GM12878 (cell line): Measurements from ENCODE around the gene SLC2A9. TPM values are rescaled to one million over a fixed set of nuclear protein-coding genes. Genes with fewer than 3 reads are reported as not detected.

Source experiments
- ATAC-seq: fragments of 200-7000 bp; cut with Tn5 transposase; 3 replicates; pipeline ENCODE4 v1.9.1; 2020; ENCODE audit warnings: mild to moderate bottlenecking, moderate library complexity
- BruUV-seq: library from RNA; stranded (reverse); fragments of 400-500 nt; replicated peaks from 2 replicates; lab custom pipeline; 2021; lab: Mats Ljungman, UMichigan
- CTCF ChIA-PET: fragments of 300-600 bp; sonication (Branson Sonifier 250); formaldehyde crosslinking; extraction: SDS; loops from one replicate; lab custom pipeline; 2021; ENCODE audit warnings: inconsistent platforms; lab: Yijun Ruan, JAX
- POLR2A ChIA-PET: fragments of 350-600 bp; formaldehyde crosslinking; extraction: SDS; loops from one replicate; lab custom pipeline; 2021; ENCODE audit warnings: inconsistent platforms; lab: Charles Lee
- RAD21 ChIA-PET: fragments of 300-600 bp; sonication (Branson Sonifier 250); formaldehyde crosslinking; loops from one replicate; lab custom pipeline; 2023; ENCODE audit warnings: antibody characterized with exemption; ENCODE audit not compliant: unreplicated experiment; lab: Charles Lee
- SMC1A ChIA-PET: fragments of 300-600 bp; sonication (Branson Sonifier 250); formaldehyde crosslinking; loops from one replicate; lab custom pipeline; 2023; ENCODE audit not compliant: unreplicated experiment, uncharacterized antibody; lab: Charles Lee
- DNase-seq: peaks from one replicate; pipeline ENCODE4 v3.0.0-alpha.2; 2011; ENCODE audit warnings: low read depth, low spot score
- FAIRE-seq: peaks from 3 replicates; lab custom pipeline; 2011; peaks lifted over from hg19 to GRCh38; lab: Jason Lieb, UNC
- H2AFZ ChIP-seq: 2 replicates; pipeline ENCODE4 v1.6.0; 2011; ENCODE audit warnings: low read depth, low read length, control low read depth; ENCODE audit not compliant: control insufficient read depth
- H3K27ac ChIP-seq: 2 replicates; pipeline ENCODE4 v1.5.1; 2011; ENCODE audit warnings: control low read depth; ENCODE audit not compliant: control insufficient read depth, insufficient read depth
- H3K27me3 ChIP-seq, 2 experiments: replicated peaks in 1 of 2; 2 replicates each; pipeline versions ENCODE4 v1.6.0 to v1.6.1; 2011; ENCODE audit warnings: low read length in 1 of 2; ENCODE audit not compliant: control insufficient read depth in 2 of 2, insufficient read depth in 2 of 2
- H3K36me3 ChIP-seq, 2 experiments: 2 replicates each; pipeline ENCODE4 v1.5.1; 2011; ENCODE audit warnings: low read length in 1 of 2; ENCODE audit not compliant: control insufficient read depth in 2 of 2, insufficient read depth in 2 of 2
- H3K4me1 ChIP-seq: 2 replicates; pipeline ENCODE4 v1.6.1; 2011; ENCODE audit warnings: mild to moderate bottlenecking, low read length, moderate library complexity, mixed read lengths; ENCODE audit not compliant: control insufficient read depth, insufficient read depth
- H3K4me2 ChIP-seq: 2 replicates; pipeline ENCODE4 v1.6.0; 2011; ENCODE audit warnings: control low read depth; ENCODE audit not compliant: control insufficient read depth, insufficient read depth
- H3K4me3 ChIP-seq: fragments of 200-600 bp; sonication (generic); 2 replicates; pipeline ENCODE4 v1.5.1; 2016
- H3K79me2 ChIP-seq: 2 replicates; pipeline ENCODE4 v1.6.0; 2011; ENCODE audit warnings: low read length; ENCODE audit not compliant: control insufficient read depth, insufficient read depth
- H3K9ac ChIP-seq: 2 replicates; pipeline ENCODE4 v1.8.0; 2011; ENCODE audit warnings: low read length, control low read depth, mixed read lengths; ENCODE audit not compliant: control insufficient read depth, insufficient read depth
- H3K9me3 ChIP-seq: replicated peaks from 3 replicates; pipeline ENCODE4 v1.5.1; 2011; ENCODE audit warnings: mild to moderate bottlenecking, low read length; ENCODE audit not compliant: control insufficient read depth, insufficient read depth
- H4K20me1 ChIP-seq: 2 replicates; pipeline ENCODE4 v1.6.0; 2011; ENCODE audit not compliant: control insufficient read depth, insufficient read depth
- ASH2L ChIP-seq: fragments of 300-600, 200-600 bp; sonication (generic); IDR thresholded peaks from 2 replicates; pipeline ENCODE4 v1.6.1; 2017; ENCODE audit warnings: low read depth, mild to moderate bottlenecking, borderline replicate concordance
- ATF2 ChIP-seq: IDR thresholded peaks from 2 replicates; pipeline ENCODE4 v1.6.1; 2012; ENCODE audit warnings: low read length, inconsistent platforms
- KLF5 ChIP-seq: fragments of 450-650 bp; IDR thresholded peaks from 2 replicates; pipeline ENCODE4 v1.6.1; 2014; ENCODE audit warnings: mild to moderate bottlenecking; ENCODE audit not compliant: partially characterized antibody
- MTA2 ChIP-seq: fragments of 450-650 bp; IDR thresholded peaks from 2 replicates; pipeline ENCODE4 v1.6.1; 2016; ENCODE audit warnings: low read depth, mild to moderate bottlenecking, moderate library complexity
- NFIC ChIP-seq: IDR thresholded peaks from 2 replicates; pipeline ENCODE4 v1.6.1; 2012; ENCODE audit warnings: low read depth, mild to moderate bottlenecking, inconsistent platforms, low read length, moderate library complexity
- POLR2AphosphoS5 ChIP-seq: IDR thresholded peaks from 2 replicates; pipeline ENCODE4 v1.6.1; 2011; ENCODE audit warnings: mild to moderate bottlenecking, low read length, inconsistent platforms
- REST ChIP-seq: IDR thresholded peaks from 2 replicates; pipeline ENCODE4 v1.6.1; 2012; ENCODE audit warnings: mild to moderate bottlenecking, low read depth, low read length
- RFX5 ChIP-seq: IDR thresholded peaks from 2 replicates; pipeline ENCODE4 v1.6.1; 2011; ENCODE audit warnings: low read depth, low read length, improper control_type of control experiment
- SMARCA5 ChIP-seq: fragments of 450-650 bp; IDR thresholded peaks from 2 replicates; pipeline ENCODE4 v1.6.1; 2017; ENCODE audit warnings: mild to moderate bottlenecking
- TCF7 ChIP-seq: IDR thresholded peaks from 2 replicates; pipeline ENCODE4 v1.6.1; 2014; ENCODE audit warnings: antibody characterized with exemption, borderline replicate concordance
- YBX1 ChIP-seq: fragments of 450-650 bp; IDR thresholded peaks from 2 replicates; pipeline ENCODE4 v1.6.1; 2016; ENCODE audit warnings: antibody characterized with exemption
- in situ Hi-C: fragments of 300-500 bp; cut with MboI; formaldehyde crosslinking; loops from 9 replicates; pipeline ENCODE4 v1.14.3; 2018; ENCODE audit warnings: mixed read lengths
- intact Hi-C: fragments of 100-400 bp; cut with micrococcal nuclease; formaldehyde crosslinking; loops from one replicate; pipeline ENCODE4 v1.14.2; 2022; ENCODE audit not compliant: unreplicated experiment
- polyA plus RNA-seq, 11 experiments: library from polyadenylated mRNA; depleted of rRNA in 4 of 11; unstranded in 6 of 11; stranded (reverse) in 5 of 11; fragments of >200 nt; fragmentation: Nextera tagmentation in 4 of 11; fragmentation: Illumina TruSeq in 1 of 11; extraction: Ambion mirVana in 4 of 11; extraction: Trizol in 1 of 11; gene quantifications; 1 replicate in 1 of 11; 2 replicates in 10 of 11; pipeline versions ENCODE4 v1.2.1 to v1.2.3, GENCODE V29; 2011 to 2016; ENCODE audit warnings: inconsistent platforms in 2 of 11, missing spikeins in 2 of 11, low read depth in 1 of 11
- total RNA-seq, 4 experiments: library from RNA; depleted of rRNA in 3 of 4; stranded (reverse); fragments of >200 nt in 3 of 4; fragmentation: Illumina TruSeq in 1 of 4; extraction: Trizol in 1 of 4; gene quantifications; 2 replicates each; pipeline versions ENCODE4 v1.2.1 to v1.2.3, GENCODE V29; 2013 to 2021
- TF ChIP-seq, protein P1 (sequence below): fragments of 450-650 bp; IDR thresholded peaks from 2 replicates; pipeline ENCODE4 v1.6.1; 2017; ENCODE audit warnings: mild to moderate bottlenecking, low read depth, inconsistent platforms; ENCODE audit not compliant: poor library complexity, severe bottlenecking

SLC2A9 gene
- total and polyA plus RNA-seq, 10 of the 15 experiments (the other 5 are each of a cell fraction or from before 2014, with no cell fraction given), result 0.28 to 2.8 (median 1.2) TPM

DNA sequence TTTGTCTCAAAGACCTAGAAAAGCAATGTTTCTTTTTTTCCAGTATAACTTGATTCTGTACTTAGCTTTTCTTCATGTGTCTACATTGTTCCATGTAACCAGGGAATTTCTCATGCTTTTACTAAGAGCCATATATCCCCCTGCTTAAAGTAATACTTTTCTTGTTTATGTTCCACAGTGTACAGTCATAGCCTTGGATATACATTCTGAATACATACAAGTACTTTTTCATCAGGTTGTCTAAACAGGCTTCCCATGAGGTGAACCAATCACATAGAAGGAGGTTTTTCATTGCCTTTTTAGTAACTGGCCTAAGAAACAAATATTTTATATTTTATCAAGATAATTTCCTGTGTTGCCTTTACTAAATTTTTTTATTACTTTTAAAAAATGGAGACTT, 52.8 kb downstream of the SLC2A9 start:
- intact Hi-C loops, result no loop called here
- CTCF ChIA-PET, result interaction anchor here (0.7 to 1.3 kb wide), 5 partner anchors 21 to 45 kb away, joined by 3 to 9 read pairs (median 3); no protein-coding TSS in a partner anchor

More for the DNA sequence above, 52.8 kb downstream of the SLC2A9 start:
- H3K9me3 ChIP-seq, result peaks cover 5% of the 10 kb centered on the region; the same call in 2 of the 3 replicates
- no peaks in the 10 kb centered on the region for H3K27me3 ChIP-seq
- in situ Hi-C loops, result no loop called here
- no peak for ATAC-seq
- no peak for FAIRE-seq
- SMC1A ChIA-PET, result interaction anchor here (0.6 to 1.3 kb wide), 12 partner anchors 12 to 46 kb away, joined by 3 to 11 read pairs (median 4); no protein-coding TSS in a partner anchor
- H3K4me2 ChIP-seq, result no peak overlapping the region
- H3K9ac ChIP-seq, result no peak overlapping the region
- POLR2A ChIA-PET, result interaction anchor here (0.6 to 1.4 kb wide), 3 partner anchors 26 to 766 kb away, joined by 3 to 4 read pairs (median 3); no protein-coding TSS in a partner anchor
- H3K4me3 ChIP-seq, result no peak overlapping the region
- no peak for DNase-seq
- TF ChIP-seq ATF2 (no peak), KLF5 (no peak), SMARCA5 (no peak), RFX5 (no peak), MTA2 (no peak), YBX1 (no peak), REST (no peak), TCF7 (no peak), POLR2AphosphoS5 (no peak), ASH2L (no peak), NFIC (no peak)
- TF ChIP-seq, protein P1, sequence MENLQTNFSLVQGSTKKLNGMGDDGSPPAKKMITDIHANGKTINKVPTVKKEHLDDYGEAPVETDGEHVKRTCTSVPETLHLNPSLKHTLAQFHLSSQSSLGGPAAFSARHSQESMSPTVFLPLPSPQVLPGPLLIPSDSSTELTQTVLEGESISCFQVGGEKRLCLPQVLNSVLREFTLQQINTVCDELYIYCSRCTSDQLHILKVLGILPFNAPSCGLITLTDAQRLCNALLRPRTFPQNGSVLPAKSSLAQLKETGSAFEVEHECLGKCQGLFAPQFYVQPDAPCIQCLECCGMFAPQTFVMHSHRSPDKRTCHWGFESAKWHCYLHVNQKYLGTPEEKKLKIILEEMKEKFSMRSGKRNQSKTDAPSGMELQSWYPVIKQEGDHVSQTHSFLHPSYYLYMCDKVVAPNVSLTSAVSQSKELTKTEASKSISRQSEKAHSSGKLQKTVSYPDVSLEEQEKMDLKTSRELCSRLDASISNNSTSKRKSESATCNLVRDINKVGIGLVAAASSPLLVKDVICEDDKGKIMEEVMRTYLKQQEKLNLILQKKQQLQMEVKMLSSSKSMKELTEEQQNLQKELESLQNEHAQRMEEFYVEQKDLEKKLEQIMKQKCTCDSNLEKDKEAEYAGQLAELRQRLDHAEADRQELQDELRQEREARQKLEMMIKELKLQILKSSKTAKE, result no peak
- RAD21 ChIA-PET, result interaction anchor here (0.9 to 1.4 kb wide), 4 partner anchors 11 to 68 kb away, joined by 3 to 18 read pairs (median 4); no protein-coding TSS in a partner anchor
- BruUV-seq, result no TSS peak
- H3K27ac ChIP-seq, result peak overlapping the region; percentile 37; the same call in 1 of the 2 replicates
- no peaks in the 10 kb centered on the region for H3K79me2 ChIP-seq
- H2AFZ ChIP-seq, result peak overlapping the region; percentile 25
- H3K36me3 ChIP-seq, result no peaks in the 10 kb centered on the region
- peaks cover 20% of the 10 kb centered on the region for H3K4me1 ChIP-seq
- H4K20me1 ChIP-seq, result no peaks in the 10 kb centered on the region
